ENCODE measurements around the gene POC1A. TPM values are rescaled to one million over a fixed set of nuclear protein-coding genes. Genes with fewer than 3 reads are reported as not detected.

The POC1A gene
- total RNA-seq, 1 experiment from 2014 or later, result 43.0 TPM

DNA sequence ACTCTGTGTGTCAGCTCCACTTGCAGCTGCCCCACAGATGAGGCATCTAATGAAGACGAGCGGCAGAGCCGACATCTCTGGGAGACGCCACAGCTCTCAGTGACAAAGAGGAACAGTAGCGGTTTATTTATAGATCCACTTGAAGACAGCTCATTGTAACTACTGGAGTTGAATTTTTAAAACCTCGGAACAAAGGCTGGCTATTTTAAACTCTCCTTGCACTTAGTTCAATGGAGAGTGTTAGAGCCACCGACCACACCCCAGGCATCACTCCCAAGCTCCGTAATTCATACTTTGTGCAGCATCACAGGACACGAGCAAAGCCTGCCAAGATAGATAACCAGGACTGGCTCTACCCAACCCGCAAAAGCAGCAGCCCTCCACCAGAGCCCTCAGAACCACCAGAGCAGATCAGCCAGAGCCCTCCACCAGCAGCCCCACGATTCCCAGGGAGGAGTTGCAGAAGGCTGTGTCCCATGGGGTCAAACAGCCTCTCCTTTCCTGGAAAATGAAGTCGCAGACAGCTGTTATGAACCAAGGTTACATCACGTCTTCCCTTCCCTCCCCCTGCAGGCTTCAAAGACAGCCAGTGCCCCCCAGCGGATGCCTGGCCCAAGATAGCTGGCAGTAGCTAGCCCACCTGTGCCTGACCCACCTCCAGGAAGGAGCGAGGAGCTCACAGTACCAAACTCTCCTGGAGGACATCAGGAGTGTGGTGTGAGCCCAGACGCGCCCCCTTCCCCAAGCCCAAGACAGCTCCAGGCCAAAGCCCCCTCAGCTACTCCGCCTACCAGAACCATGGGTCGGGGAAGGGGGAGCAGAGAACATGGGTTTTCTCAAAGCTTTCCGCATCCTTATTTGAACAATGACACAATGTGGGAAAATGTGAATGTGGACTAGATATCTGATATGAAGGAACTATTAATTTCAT is 45.7 kb downstream of the POC1A start:
- Histone ChIP-seq H2AFZ (ENCODE audit: low read length) (no peak overlapping the region), H3K4me3 (ENCODE audit: low read length) (no peak overlapping the region), H3K79me2 (ENCODE audit: low read length) (no peaks in the 10 kb centered on the region), H3K4me2 (ENCODE audit: low read length) (no peak overlapping the region), H3K27ac (ENCODE audit: low read length) (no peak overlapping the region), H3K9me2 (replicated peaks; ENCODE audit: low read length) (no peaks in the 10 kb centered on the region), H3K27me3 (ENCODE audit: low read length) (no peaks in the 10 kb centered on the region), H3K9ac (ENCODE audit: low read length) (no peak overlapping the region), H3K4me1 (ENCODE audit: insufficient read depth, low read length) (no peaks in the 10 kb centered on the region), H3K9me3 (ENCODE audit: low read length) (no peaks in the 10 kb centered on the region), H3K36me3 (ENCODE audit: low read depth, low read length) (peaks cover 23% of the 10 kb centered on the region; the same call in 1 of the 2 replicates), H4K20me1 (ENCODE audit: low read length) (no peaks in the 10 kb centered on the region), H3F3A (ENCODE audit: low read length, unreplicated experiment) (no peaks in the 10 kb centered on the region)
- ATAC-seq (no peak), DNase-seq (no peak)
- ChIA-PET POLR2A (ENCODE audit: unreplicated experiment) (no interaction called here), CTCF (no interaction called here)
- TF ChIP-seq EZH2phosphoT487 (IDR thresholded peaks at IDR 0.05; ENCODE audit: borderline replicate concordance, low read length), result no peak
- TF ChIP-seq EZH2 (IDR thresholded peaks at IDR 0.05; ENCODE audit: low read length, unreplicated experiment), result no peak
- no peak for TF ChIP-seq CTCF (conservative IDR thresholded peaks at IDR 0.05; ENCODE audit: low read depth, low read length)
- intact Hi-C loops (cut with micrococcal nuclease), result no loop called here
- BruUV-seq (replicated peaks), result no TSS peak

GRCh38 chr3:52106951-52107611 is 47.1 kb downstream of the POC1A start:
- Histone ChIP-seq H3F3A (ENCODE audit: low read length, unreplicated experiment) (no peaks in the 10 kb centered on the region), H3K4me2 (ENCODE audit: low read length) (no peak overlapping the region), H3K4me3 (ENCODE audit: low read length) (no peak overlapping the region), H3K36me3 (ENCODE audit: low read depth, low read length) (peaks cover 26% of the 10 kb centered on the region), H3K79me2 (ENCODE audit: low read length) (no peaks in the 10 kb centered on the region), H2AFZ (ENCODE audit: low read length) (no peak overlapping the region), H3K9me2 (replicated peaks; ENCODE audit: low read length) (no peaks in the 10 kb centered on the region), H3K9me3 (ENCODE audit: low read length) (no peaks in the 10 kb centered on the region), H3K4me1 (ENCODE audit: insufficient read depth, low read length) (no peaks in the 10 kb centered on the region), H3K27me3 (ENCODE audit: low read length) (no peaks in the 10 kb centered on the region), H4K20me1 (ENCODE audit: low read length) (no peaks in the 10 kb centered on the region), H3K27ac (ENCODE audit: low read length) (no peak overlapping the region), H3K9ac (ENCODE audit: low read length) (no peak overlapping the region)
- intact Hi-C loops (cut with micrococcal nuclease), result no loop called here
- no TSS peak for BruUV-seq (replicated peaks)
- ChIA-PET POLR2A (ENCODE audit: unreplicated experiment) (no interaction called here), CTCF (no interaction called here)
- DNase-seq (no peak), ATAC-seq (no peak)
- TF ChIP-seq CTCF (conservative IDR thresholded peaks at IDR 0.05; ENCODE audit: low read depth, low read length) (no peak), EZH2phosphoT487 (IDR thresholded peaks at IDR 0.05; ENCODE audit: borderline replicate concordance, low read length) (no peak), EZH2 (IDR thresholded peaks at IDR 0.05; ENCODE audit: low read length, unreplicated experiment) (no peak)
